Muscle of leg (tissue), 16 donors: ENCODE data around the gene KDM5D. TPM values are rescaled to one million over a fixed set of nuclear protein-coding genes. Genes with fewer than 3 reads are reported as not detected.

Source experiments
- DNase-seq: peaks from one replicate; pipeline ENCODE4 v3.0.0; 2013
- H3K27ac ChIP-seq: one replicate; pipeline ENCODE4 v1.5.1; 2013; ENCODE audit warnings: mild to moderate bottlenecking, low read length, control low read depth
- H3K27me3 ChIP-seq: one replicate; pipeline ENCODE4 v1.6.1; 2013; ENCODE audit warnings: low read length; ENCODE audit not compliant: control insufficient read depth, insufficient read depth
- H3K36me3 ChIP-seq: one replicate; pipeline ENCODE4 v1.6.1; 2013; ENCODE audit warnings: low read length; ENCODE audit not compliant: control insufficient read depth, insufficient read depth
- H3K4me1 ChIP-seq: one replicate; pipeline ENCODE4 v1.6.1; 2013; ENCODE audit warnings: low read length; ENCODE audit not compliant: control insufficient read depth, insufficient read depth
- H3K4me3 ChIP-seq: one replicate; pipeline ENCODE4 v1.5.1; 2013; ENCODE audit warnings: low read length, control low read depth
- H3K9me3 ChIP-seq: replicated peaks from 2 replicates; pipeline ENCODE4 v1.6.1; 2013; ENCODE audit warnings: low read depth, low read length; ENCODE audit not compliant: control insufficient read depth
- WGBS: methylation state at CpG from one replicate; pipeline ENCODE4 v1.1.5; 2013; ENCODE audit warnings: missing lambda C conversion rate; ENCODE audit not compliant: insufficient coverage; 5-methylcytosine and 5-hydroxymethylcytosine counted together
- long read RNA-seq, 11 donors: transcript quantifications; one replicate each; lab custom pipeline, GENCODE V29; 2026
- polyA plus RNA-seq, 8 donors: library from polyadenylated mRNA; unstranded; fragments of 120-200 nt; gene quantifications; one replicate each; pipeline versions ENCODE4 v1.2.1 to v1.2.3, GENCODE V29; 2013; ENCODE audit warnings: inconsistent platforms in 1 of 8, low replicate concordance in 1 of 8; ENCODE audit not compliant: insufficient read length in 8 of 8, insufficient read depth in 1 of 8
- total RNA-seq: library from RNA; stranded (reverse); fragments of 120-200 nt; gene quantifications from one replicate; pipeline ENCODE4 v1.2.4, GENCODE V29; 2013

KDM5D gene
- not detected for total RNA-seq
- 10 to 100 TPM; 26.8 to 43.3 (median 32.6) TPM for polyA plus RNA-seq
- long read RNA-seq, donor 1, partial matches to known transcripts = 0 of 1 reads
- long read RNA-seq, donor 1, other reads (novel, unspliced or antisense) = 0 of 1 reads
- long read RNA-seq, donor 2 = 0 reads
- long read RNA-seq, donor 3 = 0 reads
- long read RNA-seq, donor 4 = 0 reads
- long read RNA-seq, donor 5, partial matches to known transcripts = 7 of 7 reads
- long read RNA-seq, donor 5, other reads (novel, unspliced or antisense) = 0 of 7 reads
- long read RNA-seq, donor 6, full-length matches to known transcripts = 1 of 1 reads
- long read RNA-seq, donor 6, partial matches to known transcripts = 0 of 1 reads
- long read RNA-seq, donor 6, other reads (novel, unspliced or antisense) = 0 of 1 reads
- long read RNA-seq, donor 7, partial matches to known transcripts = 6 of 6 reads
- long read RNA-seq, donor 7, other reads (novel, unspliced or antisense) = 0 of 6 reads
- long read RNA-seq, donor 8 = 0 reads
- long read RNA-seq, donor 9, full-length matches to known transcripts = 1 of 1 reads
- long read RNA-seq, donor 9, partial matches to known transcripts = 0 of 1 reads
- long read RNA-seq, donor 9, other reads (novel, unspliced or antisense) = 0 of 1 reads
- long read RNA-seq, donor 10, full-length matches to known transcripts = 2 of 7 reads
- long read RNA-seq, donor 10, partial matches to known transcripts = 5 of 7 reads
- long read RNA-seq, donor 10, other reads (novel, unspliced or antisense) = 0 of 7 reads
- long read RNA-seq, donor 11 = 0 reads

DNA sequence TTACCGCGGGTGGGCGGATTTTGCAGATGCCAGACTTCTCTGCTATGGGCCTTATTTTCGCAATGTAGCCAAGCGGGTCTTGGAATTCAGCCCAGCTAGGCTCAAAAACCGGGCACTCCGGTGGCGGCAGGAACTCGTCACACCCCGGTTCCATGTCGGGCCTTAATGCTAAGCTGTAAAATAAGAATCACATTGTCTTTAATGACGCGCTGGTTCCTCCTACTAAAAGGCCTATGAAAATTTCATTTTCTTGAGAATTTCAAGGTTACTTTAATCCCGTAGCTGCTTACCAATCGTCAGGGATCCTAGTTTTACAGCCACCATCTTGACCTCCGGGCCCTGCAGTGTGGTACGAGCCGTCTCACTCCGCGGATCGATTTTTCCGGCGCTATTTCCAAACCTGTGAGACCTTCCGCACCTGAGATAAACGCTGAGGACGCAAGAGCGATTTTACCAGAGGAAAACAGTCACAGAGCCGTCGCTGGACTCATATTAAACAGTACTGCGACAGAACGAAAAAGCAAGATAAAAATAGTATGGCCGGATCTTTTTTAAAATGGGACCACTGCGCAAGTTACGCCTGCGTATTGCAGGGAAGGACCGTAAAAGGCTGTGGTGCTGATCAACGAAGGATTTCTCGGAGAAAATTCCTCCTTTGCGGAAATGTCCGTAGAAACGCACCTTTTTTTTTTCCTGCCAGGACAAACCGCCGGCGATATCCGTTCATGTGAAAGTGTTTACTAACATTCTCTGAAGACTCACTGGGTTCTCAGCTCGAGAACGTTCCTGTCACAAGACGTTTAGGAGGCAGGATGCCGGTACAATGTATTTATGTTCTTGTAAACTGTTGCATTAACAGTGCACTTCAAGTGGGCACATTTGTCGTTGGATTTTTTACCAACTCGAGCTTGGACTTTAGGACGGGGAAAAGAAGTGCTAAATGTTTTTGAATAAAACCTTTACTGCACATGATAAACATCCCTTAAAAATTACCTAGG, at the start of gene KDM5D:
KDM5D (minus strand) TSS at position 346 of the 998 bp plus-strand sequence; CDS start at position 154, 192 bp downstream.
- Histone ChIP-seq H3K36me3 (no peaks in the 10 kb centered on the region), H3K27me3 (no peaks in the 10 kb centered on the region), H3K4me1 (no peaks in the 10 kb centered on the region), H3K27ac (no peak within 1 kb of the TSS), H3K4me3 (no peak within 1 kb of the TSS), H3K9me3 (no peaks in the 10 kb centered on the region)
- DNase-seq = no peak
- no CpG with 5 or more reads among the region's 52 CpGs for WGBS

DNA sequence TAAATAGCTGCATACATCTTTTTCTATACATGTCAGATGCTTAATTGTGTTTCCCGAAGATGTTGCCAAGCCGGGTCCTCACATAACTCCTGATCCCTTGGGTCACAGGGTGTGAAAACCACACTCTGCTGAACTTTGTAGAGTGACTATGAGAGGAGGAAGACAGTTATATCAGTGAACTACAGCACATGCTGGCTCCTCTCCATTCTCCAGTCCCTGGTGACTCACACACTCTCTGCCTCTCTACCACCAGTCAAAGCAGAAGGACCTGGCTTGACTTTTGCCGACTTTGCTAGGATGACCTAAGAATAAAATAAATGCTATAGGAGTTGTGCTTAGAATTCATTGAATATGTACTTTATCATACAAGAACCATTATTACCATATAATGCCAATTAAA, 23.8 kb upstream of the KDM5D start:
- Histone ChIP-seq H3K27ac (no peak overlapping the region), H3K27me3 (no peaks in the 10 kb centered on the region), H3K36me3 (no peaks in the 10 kb centered on the region), H3K9me3 (no peaks in the 10 kb centered on the region), H3K4me3 (no peak overlapping the region), H3K4me1 (no peaks in the 10 kb centered on the region)
- no peak for DNase-seq
- no CpG with 5 or more reads among the region's 3 CpGs for WGBS

- no peaks in the 10 kb centered on the region for H3K36me3 ChIP-seq
- DNase-seq = no peak
- H3K4me3 ChIP-seq = no peak overlapping the region
- H3K9me3 ChIP-seq = no peaks in the 10 kb centered on the region
- no peak overlapping the region for H3K27ac ChIP-seq
- no CpG with 5 or more reads among the region's 8 CpGs for whole genome bisulfite sequencing
- no peaks in the 10 kb centered on the region for H3K4me1 ChIP-seq
- H3K27me3 ChIP-seq = no peaks in the 10 kb centered on the region
Measured at GRCh38 chrY:19743331-19743730, 1.2 kb downstream of the KDM5D start.

- Histone ChIP-seq H3K4me3 (no peak overlapping the region), H3K36me3 (no peaks in the 10 kb centered on the region), H3K4me1 (no peaks in the 10 kb centered on the region), H3K27me3 (no peaks in the 10 kb centered on the region), H3K27ac (no peak overlapping the region), H3K9me3 (no peaks in the 10 kb centered on the region)
- DNase-seq = no peak
Measured at GRCh38 chrY:19742153-19742552, 2.4 kb downstream of the KDM5D start.

DNA sequence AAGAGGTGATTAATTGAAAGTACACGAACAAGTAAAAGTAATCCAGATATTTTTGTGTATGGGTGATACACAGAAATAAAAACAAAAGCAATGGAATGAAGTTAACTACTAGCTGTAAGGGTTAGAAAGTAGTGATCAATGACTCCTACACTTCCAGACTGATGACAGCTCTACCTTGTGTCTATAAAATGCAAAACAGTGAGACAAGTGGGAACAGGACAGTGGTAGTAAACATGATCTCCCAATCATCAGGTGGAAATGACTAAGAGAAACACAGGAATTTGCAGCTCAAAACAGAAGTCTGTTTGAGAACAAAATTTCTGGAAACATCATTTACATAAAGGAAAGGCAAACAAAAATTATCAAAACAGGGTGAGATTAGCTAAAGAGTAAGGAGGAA, 10.1 kb downstream of the KDM5D start:
- Histone ChIP-seq H3K27ac (no peak overlapping the region), H3K4me3 (no peak overlapping the region), H3K36me3 (no peaks in the 10 kb centered on the region), H3K9me3 (no peaks in the 10 kb centered on the region), H3K4me1 (no peaks in the 10 kb centered on the region), H3K27me3 (no peaks in the 10 kb centered on the region)
- WGBS = no CpG with 5 or more reads among the region's 1 CpG
- no peak for DNase-seq

DNA sequence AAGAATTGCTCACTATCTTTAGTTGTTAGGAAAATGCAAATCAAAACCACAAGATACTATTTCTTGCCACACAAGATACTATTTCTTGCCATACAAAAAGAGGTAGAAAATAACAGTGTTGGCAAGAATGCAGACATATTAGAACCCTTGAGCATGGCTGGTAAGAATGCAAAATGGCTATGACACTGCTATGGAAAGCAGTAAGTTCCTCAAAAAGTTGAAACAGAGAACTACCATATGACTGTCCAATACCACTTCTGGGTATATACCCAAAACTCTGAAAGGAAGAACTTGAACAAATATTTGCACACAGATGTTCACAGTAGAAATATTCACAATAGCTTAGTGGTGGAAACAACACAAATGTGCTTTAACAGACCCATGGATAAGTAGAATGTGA, 26.6 kb downstream of the KDM5D start:
- Histone ChIP-seq H3K4me3 (no peak overlapping the region), H3K36me3 (no peaks in the 10 kb centered on the region), H3K4me1 (no peaks in the 10 kb centered on the region), H3K27ac (no peak overlapping the region), H3K27me3 (no peaks in the 10 kb centered on the region), H3K9me3 (no peaks in the 10 kb centered on the region)
- DNase-seq = no peak

DNA sequence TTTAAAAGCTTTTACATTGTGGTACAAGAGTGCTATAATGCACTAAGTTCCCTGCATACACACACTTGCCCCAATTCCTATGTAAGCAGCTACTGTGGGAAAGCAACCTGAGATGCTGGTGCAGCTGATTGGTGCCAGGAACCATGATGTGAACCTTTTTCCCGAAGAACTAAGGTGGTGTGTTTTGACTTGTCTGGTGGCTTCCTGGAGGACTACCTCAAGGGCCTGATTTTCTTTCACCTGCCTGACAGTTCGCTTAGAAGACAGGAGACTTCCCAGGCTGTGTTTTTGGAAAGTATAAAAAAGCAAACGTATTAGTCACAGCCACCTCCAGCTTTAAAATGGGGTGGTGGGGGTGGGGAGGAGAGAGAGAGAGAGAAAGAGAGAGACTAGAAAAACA, 27.4 kb downstream of the KDM5D start:
- Histone ChIP-seq H3K9me3 (no peaks in the 10 kb centered on the region), H3K4me3 (no peak overlapping the region), H3K36me3 (no peaks in the 10 kb centered on the region), H3K27me3 (no peaks in the 10 kb centered on the region), H3K27ac (no peak overlapping the region), H3K4me1 (no peaks in the 10 kb centered on the region)
- no peak for DNase-seq
- no CpG with 5 or more reads among the region's 3 CpGs for WGBS

- DNase-seq = no peak
- Histone ChIP-seq H3K4me1 (no peaks in the 10 kb centered on the region), H3K9me3 (no peaks in the 10 kb centered on the region), H3K27me3 (no peaks in the 10 kb centered on the region), H3K36me3 (no peaks in the 10 kb centered on the region), H3K27ac (no peak overlapping the region), H3K4me3 (no peak overlapping the region)
- WGBS = no CpG with 5 or more reads among the region's 5 CpGs
Measured at GRCh38 chrY:19715226-19715625, 29.3 kb downstream of the KDM5D start.

DNA sequence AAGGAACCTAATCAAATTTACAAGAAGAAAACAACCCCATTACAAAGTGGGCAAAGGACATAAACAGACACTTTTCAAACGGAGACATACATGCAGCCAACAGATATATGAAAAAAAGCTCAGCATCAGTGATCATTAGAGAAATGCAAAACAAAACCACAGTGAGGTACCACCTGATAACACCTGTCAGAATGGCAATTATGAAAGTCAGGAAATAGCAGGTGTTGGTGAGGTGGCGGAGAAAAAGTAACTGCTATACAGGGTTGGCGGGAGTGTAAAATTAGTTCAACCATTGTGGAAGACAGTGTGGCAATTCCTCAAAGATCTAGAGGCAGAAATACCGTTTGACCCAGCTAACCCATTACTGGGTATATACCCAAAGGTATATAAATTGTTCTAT, 31.1 kb downstream of the KDM5D start:
- Histone ChIP-seq H3K9me3 (no peaks in the 10 kb centered on the region), H3K4me1 (no peaks in the 10 kb centered on the region), H3K36me3 (no peaks in the 10 kb centered on the region), H3K27me3 (no peaks in the 10 kb centered on the region), H3K4me3 (no peak overlapping the region), H3K27ac (no peak overlapping the region)
- no CpG with 5 or more reads among the region's 4 CpGs for WGBS
- no peak for DNase-seq

DNA sequence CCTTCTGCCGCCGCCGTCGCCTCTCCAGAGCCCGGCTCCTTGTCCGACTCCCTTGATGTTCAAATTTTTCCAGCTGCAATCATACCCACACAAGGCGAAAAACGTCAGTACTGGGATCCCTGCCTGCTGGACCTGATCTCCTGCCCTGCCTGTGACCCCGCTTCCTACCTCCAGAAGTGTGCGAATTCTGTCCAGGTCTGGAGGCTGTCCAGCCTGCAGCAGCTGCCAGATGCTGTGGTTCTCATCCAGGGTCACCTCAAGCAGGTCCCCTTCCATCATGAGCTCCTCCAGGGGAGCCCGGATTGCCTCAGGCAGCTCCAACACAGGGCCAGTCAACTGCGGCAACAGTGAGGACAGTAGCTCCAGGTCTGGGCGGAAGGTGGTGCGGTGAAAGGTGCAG, 38.3 kb downstream of the KDM5D start:
- no peaks in the 10 kb centered on the region for H3K36me3 ChIP-seq
- H3K27ac ChIP-seq = no peak overlapping the region
- no peaks in the 10 kb centered on the region for H3K4me1 ChIP-seq
- no peak overlapping the region for H3K4me3 ChIP-seq
- H3K9me3 ChIP-seq = no peaks in the 10 kb centered on the region
- WGBS = no CpG with 5 or more reads among the region's 14 CpGs
- DNase-seq = no peak
- no peaks in the 10 kb centered on the region for H3K27me3 ChIP-seq
